Inflammatory macrophage treated with lipopolysaccharide for 1 hour (primary cell): ENCODE measurements around the gene MAP3K14.

Experiments
- DNase-seq, 2 donors: peaks; one replicate each; pipeline ENCODE4 v3.0.0-alpha.2; 2020 to 2022

MAP3K14 gene

DNA sequence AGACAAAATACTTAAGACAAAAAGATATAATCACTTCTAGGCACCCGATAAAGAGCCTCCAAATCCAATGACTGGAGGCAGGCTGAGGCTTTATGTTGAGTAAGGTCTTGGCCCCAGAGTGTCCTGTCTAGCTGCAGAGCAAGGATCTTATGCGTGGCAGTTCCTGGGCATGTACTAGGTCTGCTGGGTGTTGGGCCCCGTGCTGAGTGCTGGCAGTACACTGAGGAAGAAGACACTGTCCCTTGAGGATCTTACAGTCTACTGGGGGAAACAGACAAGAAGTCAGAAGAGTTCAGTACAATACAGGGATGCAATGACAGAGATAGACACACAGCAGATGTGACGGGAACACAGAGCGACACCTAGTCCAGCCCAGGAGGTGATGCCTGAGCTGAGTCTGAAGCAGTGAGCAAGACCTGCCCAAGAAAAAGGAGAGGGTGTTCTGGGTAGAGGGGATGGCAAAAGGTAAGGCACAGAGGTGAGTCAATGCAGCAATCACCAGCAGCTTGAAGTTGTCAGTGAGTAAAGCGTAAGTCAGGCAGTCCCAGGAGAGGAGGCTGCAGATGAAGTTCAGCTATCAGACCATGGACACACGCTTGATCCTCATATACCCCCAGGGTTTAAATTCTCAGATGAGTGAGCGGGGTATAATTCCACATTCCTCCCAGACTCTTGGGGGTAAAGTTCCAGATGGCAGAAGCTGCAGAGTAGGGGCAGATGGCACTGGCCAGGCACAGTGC is 18.1 kb downstream of the MAP3K14 start:
- no peak for DNase-seq

DNA sequence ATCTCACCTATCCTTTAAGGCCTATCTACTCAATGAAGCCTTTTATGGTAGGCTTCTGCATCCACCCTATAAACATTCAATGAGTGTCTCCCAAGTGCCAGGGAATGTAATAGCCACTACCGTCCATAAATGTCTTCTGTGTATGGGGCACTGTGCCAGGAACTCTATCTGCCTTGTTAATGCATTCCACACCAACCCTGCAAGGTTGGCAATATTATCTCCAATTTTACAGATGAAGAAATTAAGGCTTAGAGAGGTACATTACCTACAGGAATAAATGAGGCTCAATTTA is 20.0 kb downstream of the MAP3K14 start:
- DNase-seq, result no peak

DNA sequence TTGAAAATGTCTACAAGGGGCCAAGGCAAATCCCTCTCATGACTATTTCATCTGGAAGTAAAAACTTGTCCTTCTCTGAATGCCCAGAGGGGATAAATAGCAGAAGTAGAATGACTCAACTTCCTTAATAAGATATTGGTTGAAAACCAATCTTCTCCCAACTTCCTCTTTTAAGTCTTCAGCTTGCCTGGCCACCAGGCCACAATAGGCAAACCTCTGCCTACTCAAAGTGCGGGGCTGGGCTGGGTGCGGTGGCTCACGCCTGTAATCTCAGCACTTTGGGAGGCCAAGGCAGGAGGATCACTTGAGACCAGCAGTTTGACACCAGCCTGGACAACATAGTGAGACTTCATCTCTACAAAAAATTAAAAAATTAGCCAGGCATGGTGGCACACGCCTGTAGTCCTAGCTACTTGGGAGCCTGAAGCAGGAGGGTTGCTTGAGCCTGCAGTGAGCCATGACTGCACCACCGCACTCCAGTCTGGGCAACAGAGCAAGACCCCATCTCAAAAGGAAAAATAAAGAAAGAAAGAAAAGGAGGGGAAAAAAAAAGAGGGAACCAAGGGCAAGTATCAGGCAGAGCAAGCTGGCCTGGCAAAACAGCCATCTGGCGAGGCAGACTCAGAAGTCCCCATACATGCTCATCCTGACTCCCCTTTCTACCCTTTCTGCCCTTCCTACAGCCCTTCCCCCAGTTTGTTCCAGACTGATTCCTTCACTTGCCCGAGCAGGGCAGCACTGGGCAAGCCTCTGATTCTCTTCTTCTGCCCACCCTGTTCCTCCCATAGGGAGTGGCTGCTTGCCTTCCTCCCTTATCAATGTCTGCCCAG is 20.6 kb downstream of the MAP3K14 start:
- peak; percentile 84 to 92 for DNase-seq

DNA sequence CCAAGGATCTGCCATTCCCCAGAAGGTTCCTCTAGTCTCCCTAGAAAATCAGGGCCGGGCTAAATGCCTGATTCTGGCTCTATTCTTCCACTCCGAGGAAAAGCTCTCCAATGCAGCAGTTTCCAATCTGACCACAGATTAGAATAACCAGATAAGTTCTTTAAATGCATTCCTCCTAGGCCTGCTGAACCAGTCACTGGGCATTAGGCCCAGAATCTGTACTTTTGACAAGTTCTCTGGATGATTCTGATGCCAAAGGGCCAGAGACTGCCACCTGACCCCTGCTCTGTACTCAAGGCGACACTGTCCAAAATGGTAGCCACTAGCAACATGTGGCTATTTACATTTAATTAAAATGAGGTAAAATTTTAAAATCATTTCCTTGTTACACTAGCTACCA is 22.3 kb downstream of the MAP3K14 start:
- no peak for DNase-seq

DNA sequence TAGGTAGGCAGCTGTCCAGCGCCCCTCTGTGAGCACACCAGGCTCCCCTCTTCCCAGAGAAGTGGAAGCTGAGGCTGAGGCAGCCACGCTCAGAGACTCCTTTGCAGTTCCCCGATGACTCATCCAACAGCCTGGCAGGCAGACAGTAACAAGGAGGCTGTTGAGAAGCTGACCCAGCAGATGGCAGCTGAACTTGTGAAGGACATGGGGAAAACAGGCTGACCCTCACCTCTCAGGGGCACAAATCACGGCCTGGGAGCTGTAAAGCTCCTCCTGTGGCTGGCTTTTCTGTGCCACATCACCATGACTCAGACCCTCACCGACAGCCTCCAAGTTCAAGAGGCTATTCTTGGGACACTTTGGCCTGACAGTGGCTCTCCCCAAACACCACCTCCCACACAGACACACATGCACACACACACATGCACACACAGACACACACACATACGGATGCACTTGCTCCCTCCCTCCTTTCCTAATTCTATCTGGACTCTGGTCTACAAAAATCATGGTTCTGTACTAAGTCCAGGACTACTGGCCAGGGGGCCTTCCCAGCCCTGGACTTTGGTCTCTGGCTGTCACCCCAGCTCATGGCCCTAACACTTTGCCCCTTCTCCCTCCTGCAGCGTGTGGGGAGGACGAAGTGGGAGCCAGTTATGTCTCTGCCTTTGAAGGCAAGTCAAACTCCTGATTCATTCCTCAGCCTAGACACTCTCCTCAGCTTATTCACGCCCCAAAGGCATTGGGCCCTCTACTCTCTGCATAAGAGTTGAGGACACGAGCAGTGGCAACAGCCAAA is 23.2 kb downstream of the MAP3K14 start:
- peak; percentile 70 to 84 for DNase-seq

DNA sequence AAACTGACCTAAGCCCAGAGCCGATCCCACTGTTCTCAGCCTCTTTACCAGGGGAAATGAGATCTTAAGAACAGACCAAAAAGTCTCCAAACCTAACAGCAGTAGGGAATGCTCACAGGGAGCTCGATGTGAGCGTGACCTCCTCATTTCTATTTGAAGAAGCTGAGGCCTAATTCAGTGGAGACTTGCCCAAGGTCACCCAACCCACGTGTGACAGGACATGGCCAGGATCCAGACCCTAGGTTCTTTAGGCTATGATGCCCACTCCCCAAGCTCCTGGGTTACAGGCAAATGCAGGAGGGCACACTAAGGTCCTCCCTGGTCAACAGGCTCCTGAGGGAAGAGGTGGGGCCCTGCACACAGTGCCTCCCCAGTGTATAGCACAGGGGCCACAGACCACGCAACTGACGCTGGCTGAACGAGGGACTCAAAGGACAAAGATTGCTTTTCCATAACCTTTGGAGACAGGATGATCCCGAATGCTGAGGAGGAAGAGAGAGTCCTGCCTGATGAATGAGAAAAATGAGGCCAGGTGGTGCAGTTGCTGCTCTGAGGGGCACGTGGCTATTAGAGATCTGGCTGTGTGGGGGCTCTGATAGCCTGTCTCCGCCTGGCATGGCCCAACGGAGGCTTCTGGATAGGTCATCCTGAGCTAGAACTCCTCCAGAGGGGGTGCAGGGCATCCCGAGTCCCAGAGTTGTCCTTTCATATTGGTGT is 24.0 kb downstream of the MAP3K14 start:
- no peak for DNase-seq

DNA sequence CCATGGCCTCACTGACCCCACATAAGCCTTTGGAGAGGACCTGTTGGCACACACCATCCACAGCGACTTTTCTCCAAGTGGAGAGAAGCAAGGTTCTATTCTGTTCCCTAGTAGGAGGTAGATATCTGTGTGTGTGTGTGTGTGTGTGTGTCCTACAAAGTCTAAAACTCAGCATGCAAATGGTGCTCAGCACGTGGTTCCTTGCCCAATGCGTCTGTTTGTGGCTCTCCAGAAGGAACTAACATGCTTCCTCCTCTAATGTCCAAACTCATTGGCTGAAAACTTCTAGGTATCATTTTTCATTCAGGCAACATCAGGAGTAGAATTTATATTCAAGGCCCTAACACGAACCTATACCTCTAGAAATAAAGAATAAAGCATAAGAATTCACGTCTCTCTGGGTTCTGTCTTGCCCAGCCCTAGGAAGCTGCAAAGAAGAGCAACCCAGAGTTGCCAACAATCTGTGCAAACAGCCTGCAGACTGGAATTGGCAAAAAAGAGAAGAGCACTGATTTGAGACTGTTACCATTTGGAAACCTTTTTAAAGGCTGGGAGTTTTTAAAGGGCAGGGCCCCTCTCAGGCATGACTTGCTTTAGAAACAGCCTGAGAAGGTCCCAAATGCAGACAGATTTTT is 25.5 kb downstream of the MAP3K14 start:
- peak; percentile 79 to 82 for DNase-seq

DNA sequence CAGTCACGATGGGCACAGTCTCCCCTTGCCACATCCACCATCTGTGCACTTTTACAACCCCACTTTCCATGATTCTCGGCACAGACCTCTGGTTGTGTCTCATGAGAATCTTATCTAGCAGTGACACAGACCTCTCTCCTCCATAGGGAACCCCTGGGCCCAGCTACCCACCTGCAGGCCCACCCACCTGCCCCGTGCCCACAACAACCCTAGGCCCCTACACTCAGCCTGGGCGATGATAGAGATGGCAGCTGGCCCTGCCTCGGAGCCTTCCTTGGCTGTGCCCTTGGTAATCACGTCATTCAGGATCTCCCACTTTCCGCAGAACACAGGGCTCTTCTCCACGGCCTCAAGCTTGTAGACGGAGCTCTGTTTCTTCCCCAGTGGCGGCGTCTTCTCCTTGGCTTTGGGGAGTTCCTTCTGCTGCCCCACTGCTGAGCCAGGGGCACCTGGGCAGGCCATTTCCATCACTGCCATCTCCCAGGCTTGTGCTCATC is 26.5 kb downstream of the MAP3K14 start:
- no peak for DNase-seq

DNA sequence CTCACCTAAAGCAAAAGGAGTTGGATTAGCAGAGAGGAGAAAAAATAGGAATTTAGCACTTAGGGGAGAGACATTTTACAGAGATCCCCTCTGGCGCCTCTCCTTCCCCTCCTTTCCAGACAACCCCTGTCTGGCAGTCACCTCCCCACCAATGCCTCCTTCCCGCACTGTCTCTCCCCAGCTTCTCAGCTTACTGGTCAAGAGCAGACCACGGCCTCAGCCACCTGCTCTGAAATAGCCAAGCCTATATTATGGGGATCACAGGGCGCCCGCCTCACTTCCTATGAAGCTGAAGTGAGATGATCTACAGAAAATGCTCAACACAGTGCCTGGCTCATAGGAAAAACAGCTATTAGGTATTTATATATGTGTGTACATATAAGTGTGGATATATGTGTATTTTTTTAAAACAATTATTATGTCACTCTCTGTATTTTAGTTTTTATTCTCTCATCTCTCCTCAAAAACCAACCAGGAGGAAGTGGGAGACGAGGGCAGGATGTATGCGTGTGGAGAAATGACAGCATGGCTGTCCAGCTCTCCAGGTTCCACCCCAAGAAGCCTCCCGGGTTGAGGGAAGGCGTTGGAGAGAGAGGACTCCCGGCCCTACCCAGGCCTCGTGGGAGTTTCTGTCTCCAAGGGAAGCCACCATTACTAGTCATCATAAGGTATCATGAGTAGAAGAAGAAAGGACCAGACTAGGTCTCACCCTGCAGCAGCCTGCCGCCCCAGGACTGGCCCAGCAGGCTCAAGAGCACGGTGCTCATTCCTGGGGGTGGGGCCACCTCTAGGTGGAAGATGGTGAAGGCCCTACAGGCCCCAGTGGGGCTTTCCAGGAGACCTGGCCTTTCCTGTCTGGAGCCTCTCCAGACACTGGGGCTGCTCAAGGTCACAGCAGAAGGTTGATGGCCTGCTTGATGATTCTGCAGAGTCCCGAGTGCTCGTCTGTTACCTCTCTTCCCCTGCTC is 27.2 kb downstream of the MAP3K14 start:
- no peak for DNase-seq

DNA sequence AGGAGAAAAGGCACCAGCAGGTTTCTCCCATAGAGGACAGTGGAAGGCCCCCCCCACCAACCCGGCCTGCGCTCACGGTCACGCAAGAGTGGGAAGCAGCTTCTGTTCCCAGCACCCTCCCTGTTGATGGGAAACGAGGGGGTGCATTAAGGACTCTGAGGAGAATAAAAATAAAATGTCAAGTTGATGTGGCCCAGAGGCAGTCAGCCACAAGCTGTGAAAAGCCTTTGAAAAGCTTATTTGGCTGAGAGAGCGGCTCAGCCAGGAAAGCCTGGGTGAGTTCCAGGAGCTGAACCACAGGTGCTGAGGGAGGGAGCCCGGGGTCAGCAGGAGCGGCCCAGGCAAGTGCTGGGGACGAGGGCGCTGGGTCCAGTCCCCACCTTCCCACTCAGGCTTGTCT is 28.0 kb downstream of the MAP3K14 start:
- DNase-seq, result no peak

DNA sequence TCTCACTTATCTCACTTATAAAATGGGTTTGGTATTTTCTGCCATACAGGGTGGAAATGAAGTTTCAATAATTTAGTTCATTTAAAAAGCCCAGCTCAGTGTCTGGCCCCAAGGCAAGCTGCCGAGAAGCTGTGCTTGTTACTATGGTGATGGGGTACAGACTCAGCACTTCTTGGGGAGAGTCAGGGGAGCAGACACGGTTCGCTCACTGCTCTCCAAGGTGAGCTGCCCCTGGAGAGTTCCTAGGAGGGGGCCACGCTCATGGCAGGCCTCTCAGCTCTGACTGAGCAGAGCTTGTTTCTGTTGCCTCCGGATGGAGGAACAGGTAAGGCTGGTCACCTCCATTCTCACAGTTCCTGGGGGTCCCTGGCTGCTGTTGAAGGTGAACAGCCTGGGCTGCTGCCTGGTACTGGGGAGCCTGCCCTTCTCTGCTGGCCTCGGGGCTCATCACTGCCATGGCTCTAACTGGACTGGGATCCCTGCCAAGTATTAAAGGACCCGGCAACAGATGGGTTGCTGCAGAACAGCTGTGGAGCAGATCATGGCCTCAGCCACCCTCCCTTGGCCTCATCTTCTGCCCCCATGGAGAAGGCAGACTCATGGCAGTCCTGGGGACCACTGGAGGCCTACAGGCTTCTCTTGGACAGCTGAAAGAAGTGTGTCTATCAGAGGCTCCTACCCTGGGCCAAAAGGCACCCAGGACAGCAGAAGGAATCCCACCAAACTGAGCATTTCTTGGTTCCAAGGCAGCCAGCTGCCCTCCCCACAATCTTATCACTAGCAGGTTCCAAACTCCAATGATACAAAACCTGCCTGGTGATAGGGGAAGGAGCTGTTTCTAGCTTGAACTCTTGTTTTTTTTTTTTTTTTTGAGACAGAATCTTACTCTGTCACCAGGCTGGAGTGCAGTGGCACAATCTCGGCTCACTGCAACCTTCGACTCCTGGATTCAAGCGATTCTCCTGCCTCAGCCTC is 29.0 kb downstream of the MAP3K14 start:
- no peak for DNase-seq

DNA sequence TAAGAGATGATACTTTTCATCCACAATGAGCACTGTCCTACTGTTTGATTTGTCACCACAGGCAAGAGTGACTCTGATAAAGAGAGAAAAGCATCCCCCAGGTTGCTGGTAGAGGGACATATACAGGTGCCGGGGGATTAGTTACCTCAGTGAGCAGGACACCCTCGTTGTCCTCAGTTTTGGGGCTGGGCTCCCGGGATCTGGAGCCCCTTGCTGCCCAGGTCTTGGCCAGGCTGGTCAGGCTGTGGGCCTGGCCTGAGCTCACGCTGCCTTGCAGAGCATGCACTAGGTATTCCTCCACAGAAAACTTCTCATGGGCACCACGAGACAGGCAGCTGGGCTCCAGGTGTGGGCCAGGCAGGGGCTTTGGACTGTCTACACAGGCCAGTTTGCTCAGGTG is 30.5 kb downstream of the MAP3K14 start:
- no peak for DNase-seq

DNA sequence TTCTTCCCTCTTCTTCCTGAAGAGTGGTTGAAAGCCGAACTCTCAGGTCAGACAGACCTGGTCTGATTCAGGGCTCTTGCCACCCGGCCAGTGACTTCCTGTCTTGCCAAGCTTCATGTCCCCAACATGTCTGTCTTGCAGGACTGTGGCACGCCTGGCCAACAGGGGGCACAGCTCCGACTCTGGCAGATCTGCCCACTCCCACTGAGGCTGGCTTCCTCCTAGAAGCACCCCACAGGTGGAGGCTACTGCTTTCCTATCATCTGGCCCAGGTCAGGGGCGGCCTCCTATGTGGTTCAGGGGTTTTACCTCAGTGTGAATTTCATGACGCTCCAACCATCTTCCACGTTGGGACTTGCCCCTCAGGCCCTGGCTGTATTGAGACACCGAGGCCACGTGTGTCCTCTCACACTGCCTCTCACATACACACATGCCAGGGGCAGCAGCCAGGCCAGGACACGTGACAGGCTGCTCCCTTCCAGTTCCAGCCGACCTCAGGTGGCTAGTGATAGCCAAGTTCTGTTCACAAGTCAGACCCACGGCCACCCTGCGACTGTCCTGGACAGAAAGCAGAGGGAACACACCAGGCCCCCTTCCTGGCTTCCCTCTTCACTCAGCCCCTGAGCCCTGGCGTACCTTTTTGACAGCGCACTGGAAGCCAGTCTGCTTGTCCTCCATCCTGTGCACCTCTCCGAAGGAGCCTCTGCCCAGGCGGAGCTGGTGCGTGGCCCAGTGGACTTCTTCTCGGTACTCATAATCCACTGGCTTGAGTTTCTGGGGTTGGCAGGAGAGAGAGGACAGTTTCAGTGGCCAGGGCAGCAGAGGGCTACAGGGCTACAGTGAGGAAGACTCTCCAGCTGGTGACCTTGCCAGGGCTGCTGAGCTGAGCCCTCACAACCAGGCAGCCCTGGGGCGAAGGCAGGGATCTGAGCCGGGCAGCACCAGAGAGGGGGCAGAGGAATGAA is 32.4 kb downstream of the MAP3K14 start:
- peak in 1 of 2 donors; percentile 33 for DNase-seq

DNA sequence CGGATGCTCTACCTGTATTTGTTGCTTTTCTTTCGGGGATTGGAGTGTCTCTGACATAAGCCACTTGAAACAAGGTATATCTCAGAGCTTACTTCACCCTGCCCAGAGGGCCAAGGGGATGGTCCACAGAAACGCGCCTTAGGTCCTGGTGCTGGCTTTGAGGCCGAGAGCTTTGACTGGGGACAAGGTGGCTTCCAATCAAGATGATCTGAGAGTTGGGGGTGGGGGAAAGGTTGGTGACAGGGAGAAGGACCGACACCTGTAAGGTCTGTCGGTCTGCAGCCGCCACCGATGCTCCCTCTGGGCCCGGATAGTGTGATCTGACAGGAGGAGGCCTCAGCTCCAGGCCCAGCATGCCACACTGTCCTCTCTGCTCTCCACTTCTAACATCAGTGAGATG is 33.1 kb downstream of the MAP3K14 start:
- no peak for DNase-seq

DNA sequence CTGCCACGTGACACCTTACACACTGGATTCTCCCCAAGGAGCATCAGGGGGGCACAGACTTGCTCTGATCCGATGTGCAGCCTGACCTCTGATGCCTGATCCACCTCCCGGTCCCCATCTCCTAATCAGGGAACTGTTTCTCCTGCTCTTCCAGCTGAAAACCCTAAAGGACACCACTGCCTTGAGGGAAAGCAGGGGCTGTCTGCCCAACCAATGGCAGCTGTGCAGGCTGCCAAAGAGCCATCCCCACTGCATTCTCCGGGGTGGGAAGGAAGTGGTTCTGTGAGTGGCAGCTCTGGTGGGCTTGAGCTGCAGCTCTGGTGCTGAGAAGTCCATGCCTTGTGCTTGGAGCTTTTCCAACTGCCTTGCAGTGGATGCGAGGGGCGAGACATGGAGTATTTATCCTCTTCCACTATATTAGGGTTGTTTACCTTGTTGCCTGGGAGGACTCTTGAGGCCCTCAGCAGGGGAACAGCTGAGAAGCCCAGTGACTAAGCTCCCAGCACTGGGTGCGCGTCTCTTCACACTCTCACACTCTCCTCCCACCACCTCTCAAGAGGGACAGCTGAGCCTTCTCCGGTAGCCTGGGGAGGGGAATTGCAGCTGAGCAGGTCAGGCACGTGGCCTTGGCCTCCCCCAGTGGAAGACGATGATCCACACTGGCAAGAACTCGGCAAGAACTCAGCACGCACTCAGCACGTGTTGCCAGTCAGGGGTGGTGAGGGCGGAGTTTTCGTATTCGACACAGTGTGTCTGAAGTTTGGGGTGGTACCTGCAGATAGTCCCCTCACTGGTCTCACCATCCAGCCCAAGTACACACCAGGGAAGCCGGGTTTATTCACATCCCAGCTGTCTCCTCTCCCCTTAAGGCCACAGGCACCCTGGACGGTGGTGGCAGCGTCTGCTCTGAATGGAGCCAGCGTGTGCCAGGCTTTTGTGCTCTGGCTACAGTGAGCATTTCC is 33.9 kb downstream of the MAP3K14 start:
- no peak for DNase-seq

DNA sequence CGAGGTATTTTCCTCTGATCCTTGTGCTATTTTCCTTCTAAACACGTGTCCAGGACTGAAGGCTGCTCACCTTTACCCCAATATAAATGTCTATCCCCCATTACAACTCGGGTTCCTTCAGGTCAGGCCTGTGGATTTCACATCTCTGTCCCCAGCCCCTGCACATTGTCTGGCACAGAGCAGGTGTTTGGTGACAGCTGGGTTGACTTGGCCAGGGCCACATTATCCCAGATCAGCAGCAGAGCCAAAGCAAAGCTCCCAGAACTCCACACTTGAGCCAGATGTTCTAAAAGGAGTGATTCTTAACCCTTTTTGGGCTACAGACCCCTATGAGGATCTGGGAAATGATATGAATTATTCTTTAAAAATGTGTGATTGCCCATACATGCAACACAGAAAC is 36.9 kb downstream of the MAP3K14 start:
- DNase-seq, result no peak

DNA sequence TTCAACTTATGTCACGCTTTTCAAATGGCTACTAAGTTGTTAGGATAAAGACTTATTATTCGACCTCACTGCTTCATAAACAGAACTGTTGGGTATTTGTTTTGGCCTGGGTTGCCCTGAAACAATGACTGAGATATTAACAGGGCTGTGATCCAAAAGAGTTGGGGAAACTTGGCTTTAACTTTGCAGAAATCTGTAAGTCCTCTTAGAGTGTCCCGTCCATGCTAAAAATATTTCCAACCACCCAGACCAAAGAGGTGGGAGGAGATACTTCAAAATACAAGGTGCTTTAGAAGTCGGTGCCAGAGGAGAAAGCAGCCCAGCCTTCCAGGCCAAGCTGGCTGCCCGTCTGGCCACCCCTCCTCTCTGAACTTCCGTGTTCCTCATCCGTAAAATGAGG is 38.8 kb downstream of the MAP3K14 start:
- no peak for DNase-seq
